ENCODE data around the gene HAPLN3. TPM values are rescaled to one million over a fixed set of nuclear protein-coding genes. Genes with fewer than 3 reads are reported as not detected.

HAPLN3 gene
- polyA plus RNA-seq, 3 donors = 2.8 to 16.3 (median 9.8) TPM

DNA sequence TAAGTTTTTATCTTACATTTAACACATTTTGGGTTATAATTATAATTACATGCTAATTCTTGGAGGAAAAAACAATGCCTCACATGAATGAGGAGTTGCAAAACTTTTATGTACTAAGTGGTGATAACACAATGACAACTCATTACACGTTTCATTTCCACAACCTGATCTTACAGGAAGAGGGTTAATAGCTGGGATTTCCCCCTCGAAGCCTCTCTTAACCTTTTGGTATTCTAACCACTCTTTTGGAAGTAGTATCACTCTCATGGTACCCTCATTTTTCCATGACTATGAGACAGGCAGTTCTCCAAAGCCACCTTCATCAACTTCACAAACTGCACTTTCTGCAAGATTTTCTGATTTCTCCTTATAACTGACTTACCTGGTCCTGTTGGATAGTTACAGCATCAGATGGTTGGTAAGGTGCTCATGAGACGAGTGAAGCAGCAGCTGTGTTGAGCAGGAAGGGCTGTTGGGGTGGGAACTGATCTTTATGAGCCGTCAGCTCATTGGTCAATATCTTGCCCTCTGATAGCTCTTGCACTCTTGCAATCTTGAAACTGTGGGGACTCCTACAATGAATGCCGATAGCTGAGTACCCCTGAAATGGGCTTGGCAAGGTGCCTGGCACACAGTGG, 50.5 kb downstream of the HAPLN3 start:
- WGBS, 3 donors = 41 to 49% (median 44%) methylated on average over 5 of the region's 5 CpGs

DNA sequence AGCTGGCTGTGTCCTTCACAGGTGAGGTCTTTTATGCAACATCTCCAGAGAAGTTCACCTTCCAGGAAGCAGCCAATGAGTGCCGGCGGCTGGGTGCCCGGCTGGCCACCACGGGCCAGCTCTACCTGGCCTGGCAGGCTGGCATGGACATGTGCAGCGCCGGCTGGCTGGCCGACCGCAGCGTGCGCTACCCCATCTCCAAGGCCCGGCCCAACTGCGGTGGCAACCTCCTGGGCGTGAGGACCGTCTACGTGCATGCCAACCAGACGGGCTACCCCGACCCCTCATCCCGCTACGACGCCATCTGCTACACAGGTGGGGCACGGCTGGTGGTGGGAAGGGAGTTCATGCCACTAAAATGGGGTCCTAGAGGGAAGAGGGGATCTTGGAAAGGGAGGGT, 52.0 kb downstream of the HAPLN3 start:
- H3K27ac ChIP-seq (ENCODE audit: low read depth, low read length) = no peak overlapping the region
- 89 to 95% (median 91%) methylated on average over 21 of the region's 21 CpGs for WGBS, 3 donors

More for the DNA sequence above, 50.5 kb downstream of the HAPLN3 start:
- H3K27ac ChIP-seq (ENCODE audit: low read depth, low read length) = no peak overlapping the region

DNA sequence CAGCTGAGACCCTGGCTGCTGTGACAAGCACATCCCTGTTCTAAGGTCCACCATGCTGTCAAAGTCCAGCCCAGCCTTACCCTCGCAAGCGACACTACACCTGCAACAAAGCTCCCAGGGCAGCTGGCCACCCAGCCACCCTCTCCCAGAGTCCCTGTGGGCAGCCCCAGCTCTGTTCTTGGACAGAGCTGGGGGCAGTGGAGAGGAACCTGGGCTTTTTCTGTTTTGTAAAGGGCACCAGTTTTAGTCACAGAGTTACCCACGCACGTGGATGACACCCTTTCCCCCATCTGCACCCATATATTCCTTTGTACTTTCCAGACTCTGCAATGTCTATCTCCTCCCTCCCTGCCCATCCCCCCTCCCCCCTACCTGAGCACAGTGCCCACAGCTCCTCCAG, 53.2 kb downstream of the HAPLN3 start:
- H3K27ac ChIP-seq (ENCODE audit: low read depth, low read length) = no peak overlapping the region
- 75 to 92% (median 89%) methylated on average over 4 of the region's 4 CpGs for WGBS, 3 donors

DNA sequence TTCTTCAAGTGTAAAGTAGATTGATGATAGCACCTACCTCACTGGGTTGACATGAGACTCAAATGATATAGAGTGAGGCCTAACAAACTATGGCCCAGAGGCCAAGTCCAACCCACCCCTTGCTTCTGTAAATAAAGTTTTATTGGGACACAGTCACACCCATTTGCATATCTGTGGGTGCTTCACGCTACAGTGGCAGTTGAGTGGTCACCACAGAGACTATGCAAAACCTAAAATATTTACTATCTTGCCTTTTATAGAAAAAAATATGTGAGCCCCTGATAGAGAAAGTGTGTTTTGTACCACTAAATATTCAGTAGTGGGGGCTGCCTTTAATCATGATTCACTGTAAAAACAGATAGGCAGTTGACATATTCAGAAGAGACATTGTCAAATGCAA, 54.1 kb downstream of the HAPLN3 start:
- no peak overlapping the region for H3K27ac ChIP-seq (ENCODE audit: low read depth, low read length)
- WGBS, 3 donors = 79 to 83% (median 80%) methylated on average over 1 of the region's 1 CpG

DNA sequence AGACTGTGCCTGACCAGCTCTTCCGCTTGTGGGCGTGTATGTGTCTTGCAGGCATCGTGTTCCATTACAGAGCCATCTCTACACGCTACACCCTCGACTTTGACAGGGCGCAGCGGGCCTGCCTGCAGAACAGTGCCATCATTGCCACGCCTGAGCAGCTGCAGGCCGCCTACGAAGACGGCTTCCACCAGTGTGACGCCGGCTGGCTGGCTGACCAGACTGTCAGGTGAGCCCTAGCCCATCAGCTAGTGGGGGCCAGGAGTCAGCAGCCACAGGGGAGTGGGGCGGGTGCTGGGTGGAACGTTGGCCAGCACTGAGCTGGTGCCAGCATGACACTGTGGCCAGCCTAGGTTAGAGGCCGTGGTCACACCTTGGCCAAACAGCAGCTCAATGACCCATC, 55.4 kb downstream of the HAPLN3 start:
- WGBS, 3 donors = 88 to 91% (median 89%) methylated on average over 16 of the region's 16 CpGs
- H3K27ac ChIP-seq (ENCODE audit: low read depth, low read length) = no peak overlapping the region

DNA sequence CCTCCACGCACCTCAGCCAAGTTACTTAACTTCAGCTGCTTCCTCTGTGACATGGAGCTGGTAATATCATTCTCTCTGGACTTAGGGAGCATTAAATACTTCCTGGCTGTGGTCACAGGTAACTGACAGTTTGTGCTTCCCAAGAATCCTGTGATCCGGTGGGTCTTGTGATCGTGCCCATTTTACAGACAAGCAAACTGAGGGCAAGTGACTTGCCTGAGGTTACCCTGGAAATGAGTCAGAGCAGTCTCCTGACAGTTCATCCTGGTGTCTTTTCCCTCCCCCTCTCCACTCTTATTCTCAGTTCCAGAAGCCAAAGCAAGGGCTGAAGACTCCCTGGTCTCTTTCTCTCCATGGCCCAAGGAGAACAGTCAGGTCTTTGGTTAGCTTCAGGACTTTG, 56.2 kb downstream of the HAPLN3 start:
- WGBS, 3 donors = 52 to 83% (median 76%) methylated on average over 3 of the region's 3 CpGs
- no peak overlapping the region for H3K27ac ChIP-seq (ENCODE audit: low read depth, low read length)

DNA sequence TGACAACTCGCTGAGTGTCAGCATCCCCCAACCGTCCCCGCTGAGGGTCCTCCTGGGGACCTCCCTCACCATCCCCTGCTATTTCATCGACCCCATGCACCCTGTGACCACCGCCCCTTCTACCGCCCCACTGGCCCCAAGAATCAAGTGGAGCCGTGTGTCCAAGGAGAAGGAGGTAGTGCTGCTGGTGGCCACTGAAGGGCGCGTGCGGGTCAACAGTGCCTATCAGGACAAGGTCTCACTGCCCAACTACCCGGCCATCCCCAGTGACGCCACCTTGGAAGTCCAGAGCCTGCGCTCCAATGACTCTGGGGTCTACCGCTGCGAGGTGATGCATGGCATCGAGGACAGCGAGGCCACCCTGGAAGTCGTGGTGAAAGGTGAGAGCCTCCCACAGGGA, 56.7 kb downstream of the HAPLN3 start:
- no peak overlapping the region for H3K27ac ChIP-seq (ENCODE audit: low read depth, low read length)
- WGBS, 3 donors = 75 to 90% (median 90%) methylated on average over 16 to 18 of the region's 18 CpGs

DNA sequence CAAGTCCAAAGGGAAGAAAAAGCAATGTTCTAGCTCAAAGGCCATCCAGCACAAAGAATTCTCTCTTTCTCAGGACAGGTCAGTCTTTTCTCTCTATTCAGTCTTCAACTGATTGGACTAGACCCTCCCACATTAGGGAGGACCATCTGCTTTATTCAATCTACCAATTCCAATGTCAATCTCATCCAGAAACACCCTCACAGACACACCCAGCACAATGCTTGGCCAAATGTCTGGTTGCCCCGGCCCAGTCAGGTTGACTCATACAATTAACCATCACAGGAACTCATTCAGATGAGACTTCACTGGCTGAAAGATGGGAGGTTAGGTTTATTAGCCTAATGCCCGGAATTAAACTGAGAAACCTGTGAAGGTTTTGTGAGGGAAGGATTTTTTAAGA, 59.7 kb downstream of the HAPLN3 start:
- WGBS, 3 donors = 65 to 82% (median 68%) methylated on average over 2 of the region's 2 CpGs
- no peak overlapping the region for H3K27ac ChIP-seq (ENCODE audit: low read depth, low read length)

DNA sequence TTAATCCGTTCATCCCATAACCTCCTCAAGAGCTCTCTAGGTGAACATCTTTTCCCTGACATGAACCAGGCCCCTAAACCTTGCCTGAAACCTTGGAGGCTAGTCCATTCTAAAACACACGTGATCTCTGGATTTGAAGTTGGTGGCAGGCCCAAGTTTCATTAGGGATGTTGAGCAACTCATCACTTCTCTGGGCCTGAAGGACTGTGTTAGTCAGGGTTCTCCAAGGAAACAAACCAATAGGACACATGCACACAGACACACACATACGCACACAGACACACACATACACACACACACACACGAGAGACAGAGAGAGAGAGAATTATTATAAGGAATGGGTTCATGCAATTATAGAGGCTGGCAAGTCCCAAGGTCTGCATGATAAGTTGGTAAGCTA, 60.2 kb downstream of the HAPLN3 start:
- H3K27ac ChIP-seq (ENCODE audit: low read depth, low read length) = no peak overlapping the region
- 82 to 87% (median 86%) methylated on average over 4 of the region's 4 CpGs for WGBS, 3 donors

DNA sequence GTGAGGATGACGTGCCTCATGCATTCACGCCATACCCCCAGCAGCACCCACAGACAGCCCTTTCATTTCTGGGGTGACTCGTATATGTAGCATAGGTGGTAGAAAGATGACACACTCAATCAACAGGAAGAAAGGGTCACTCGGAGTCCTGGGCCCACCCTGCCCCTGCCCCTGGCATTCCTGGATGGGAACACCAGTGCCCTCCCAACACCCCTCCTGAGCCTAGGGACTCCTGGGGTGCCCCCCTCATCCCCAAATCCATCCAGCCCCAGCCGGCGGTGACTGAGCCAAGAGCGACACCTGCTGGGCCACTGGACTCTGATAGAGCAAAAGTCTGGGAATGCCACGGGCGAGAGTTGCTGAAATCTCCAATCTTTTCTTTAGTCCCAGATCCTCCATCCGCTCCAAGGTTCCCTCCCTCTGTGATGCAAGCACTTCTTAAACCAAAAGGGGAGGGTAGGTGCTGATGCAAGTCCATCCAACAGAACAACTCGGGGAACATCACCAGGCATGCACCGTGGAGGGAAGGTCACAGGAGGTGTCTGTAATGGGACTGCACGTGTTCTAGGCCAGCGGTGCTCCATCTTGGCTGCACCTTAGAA, 61.0 kb downstream of the HAPLN3 start:
- H3K27ac ChIP-seq (ENCODE audit: low read depth, low read length) = no peak overlapping the region
- 36 to 53% (median 42%) methylated on average over 14 of the region's 14 CpGs for WGBS, 3 donors

DNA sequence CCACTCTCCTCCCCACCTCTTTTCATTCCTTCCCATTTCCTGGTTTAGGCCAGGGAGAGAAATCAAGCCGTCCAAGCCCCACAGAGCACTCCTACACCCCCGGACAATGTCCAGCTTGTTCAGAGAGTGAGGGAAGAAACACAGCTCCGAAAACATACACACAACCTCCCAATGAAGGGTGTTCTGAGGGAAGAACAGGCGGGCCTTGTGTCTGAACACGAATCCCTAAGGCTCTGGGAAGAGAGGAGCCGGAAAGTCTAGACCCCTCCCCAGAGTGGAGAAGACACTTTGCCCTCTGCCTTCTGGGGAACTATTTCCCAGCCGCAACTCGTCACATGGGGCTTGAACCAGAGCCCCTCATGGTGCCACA, 61.6 kb downstream of the HAPLN3 start:
- WGBS, 3 donors = 55 to 65% (median 65%) methylated on average over 8 of the region's 8 CpGs
- H3K27ac ChIP-seq (ENCODE audit: low read depth, low read length) = no peak overlapping the region

DNA sequence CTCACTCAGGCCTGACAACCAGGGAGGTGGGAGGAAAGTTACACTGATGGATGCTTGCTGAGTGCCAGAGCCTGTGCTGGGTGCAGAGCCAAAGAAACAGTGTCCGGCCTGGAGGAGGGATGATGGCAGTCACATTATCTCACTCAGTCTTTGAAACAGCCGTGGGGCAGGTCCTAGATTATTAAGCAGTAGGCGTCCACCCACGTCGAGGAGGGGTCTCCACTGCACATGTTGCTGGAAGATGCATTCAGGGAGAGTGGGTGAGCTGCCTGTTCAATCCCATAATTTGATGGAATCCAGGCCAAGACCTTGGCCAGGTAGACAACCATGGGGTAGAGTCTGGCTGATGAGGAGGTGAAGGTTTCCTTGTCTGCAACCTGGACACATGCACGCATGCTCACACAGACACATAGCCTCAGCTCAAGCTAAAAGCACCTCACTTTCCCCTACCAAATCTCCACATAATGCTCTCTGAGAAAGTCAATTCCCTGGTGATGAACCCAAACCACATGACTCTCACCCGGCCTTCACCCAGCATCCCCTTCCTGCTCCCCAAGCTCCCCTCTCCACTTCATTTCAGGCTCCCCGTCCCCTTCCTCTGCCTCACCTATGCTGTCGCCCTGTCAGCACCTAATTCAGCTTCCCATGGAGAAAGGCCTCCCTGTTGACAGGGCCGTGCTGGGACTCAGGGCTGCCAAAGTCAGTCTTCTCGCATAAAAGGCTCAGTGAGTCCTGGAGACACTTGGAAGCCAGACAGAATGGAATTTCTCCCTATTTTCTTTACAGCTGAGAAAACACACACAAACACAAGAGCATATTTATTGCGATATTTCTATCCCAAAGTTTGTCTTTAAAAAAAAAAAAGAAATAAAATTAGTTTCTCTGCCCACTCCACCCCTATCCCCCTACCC, 62.3 kb downstream of the HAPLN3 start:
- 73 to 77% (median 73%) methylated on average over 12 of the region's 12 CpGs for WGBS, 3 donors
- H3K27ac ChIP-seq (ENCODE audit: low read depth, low read length) = no peak overlapping the region

DNA sequence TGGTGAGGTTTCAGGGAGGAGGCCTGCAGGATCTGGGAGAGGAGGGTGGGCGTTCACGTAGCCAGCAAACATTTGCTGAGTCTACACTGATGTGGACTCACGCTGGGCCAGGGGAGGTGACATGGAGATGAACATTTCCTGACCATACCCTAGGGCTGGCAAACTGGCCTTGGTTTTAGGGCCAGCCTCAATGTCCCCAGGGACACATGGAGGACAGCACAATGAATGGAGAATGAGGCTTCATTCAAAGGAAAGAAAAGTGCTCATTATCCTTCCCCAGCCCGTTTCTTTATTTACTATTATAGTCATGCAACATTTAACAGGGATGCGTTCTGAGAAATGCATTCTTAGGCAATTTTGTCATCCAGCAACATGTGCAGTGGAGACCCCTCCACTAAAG, 65.3 kb downstream of the HAPLN3 start:
- no peak overlapping the region for H3K27ac ChIP-seq (ENCODE audit: low read depth, low read length)
- WGBS, 3 donors = 63 to 69% (median 66%) methylated on average over 5 of the region's 5 CpGs

DNA sequence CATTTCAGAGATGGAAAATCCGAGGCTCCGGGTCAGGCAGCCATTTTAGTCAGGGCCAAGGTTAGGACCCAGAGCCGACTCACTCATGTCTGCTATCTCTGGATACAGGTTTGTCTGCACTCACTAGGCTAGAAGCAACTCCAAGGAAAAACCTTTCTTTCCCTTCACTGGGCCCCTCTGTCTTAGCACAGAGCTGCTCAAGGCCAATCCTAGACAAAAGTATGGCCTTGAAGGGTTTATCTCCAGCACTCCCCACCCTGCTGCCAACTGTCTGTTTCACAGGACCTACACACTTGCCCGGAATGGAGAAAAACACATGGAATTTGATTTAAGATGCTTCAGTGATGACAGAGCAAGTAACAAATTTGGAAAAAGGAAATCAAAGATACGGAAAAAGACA, 66.6 kb downstream of the HAPLN3 start:
- WGBS, 3 donors = 42 to 80% (median 76%) methylated on average over 5 of the region's 5 CpGs
- H3K27ac ChIP-seq (ENCODE audit: low read depth, low read length) = no peak overlapping the region

Other genes starting within 250 kb of the HAPLN3 start
- under 1 TPM; 0.02 to 0.11 (median 0.06) TPM for gene ACAN, start 92.1 kb downstream of the HAPLN3 start, polyA plus RNA-seq
- 100 to 1,000 TPM in 2 of 3 donors, 10 to 100 TPM in 1; 50.5 to 348 (median 303) TPM for gene MFGE8, start 17.8 kb upstream of the HAPLN3 start, polyA plus RNA-seq
- 10 to 100 TPM in 2 of 3 donors, 1 to 10 TPM in 1; 4.7 to 28.5 (median 13.4) TPM for gene ABHD2, start 192.9 kb upstream of the HAPLN3 start, polyA plus RNA-seq